Fibroblast of lung (primary cell): ENCODE data around the gene IGF2R. TPM values are rescaled to one million over a fixed set of nuclear protein-coding genes. Genes with fewer than 3 reads are reported as not detected.

Experiments used
- DNase-seq, 2 donors: peaks; one replicate each; pipeline versions ENCODE4 v3.0.0 to v3.0.0-alpha.2; 2010; ENCODE audit warnings: low read depth in 2 of 2
- H2AFZ ChIP-seq: 2 replicates; pipeline ENCODE4 v1.5.1; 2012; ENCODE audit warnings: low read length, control low read depth, inconsistent platforms
- H3K27ac ChIP-seq: 2 replicates; pipeline ENCODE4 v1.5.1; 2011; ENCODE audit warnings: low read length, control low read depth; ENCODE audit not compliant: insufficient read depth
- H3K27me3 ChIP-seq: 2 replicates; pipeline ENCODE4 v1.5.1; 2011; ENCODE audit warnings: mild to moderate bottlenecking, low read length; ENCODE audit not compliant: control insufficient read depth, insufficient read depth
- H3K36me3 ChIP-seq: 2 replicates; pipeline ENCODE4 v1.5.1; 2011; ENCODE audit warnings: low read length; ENCODE audit not compliant: control insufficient read depth, insufficient read depth
- H3K4me1 ChIP-seq: 2 replicates; pipeline ENCODE4 v1.5.1; 2011; ENCODE audit warnings: low read length; ENCODE audit not compliant: control insufficient read depth, insufficient read depth; ENCODE audit errors: extremely low read depth
- H3K4me2 ChIP-seq: 2 replicates; pipeline ENCODE4 v1.5.1; 2011; ENCODE audit warnings: low read length, control low read depth; ENCODE audit not compliant: insufficient read depth; ENCODE audit errors: extremely low read depth
- H3K4me3 ChIP-seq, 4 experiments: fragments of 200-600 bp in 1 of 4; sonication (generic) in 1 of 4; replicated peaks in 1 of 4; 2 replicates each; pipeline ENCODE4 v1.5.1; 2011 to 2016; ENCODE audit warnings: low read length in 4 of 4, low read depth in 3 of 4, mild to moderate bottlenecking in 3 of 4, control low read depth in 2 of 4, inconsistent platforms in 1 of 4, mixed read lengths in 1 of 4; ENCODE audit not compliant: insufficient read depth in 1 of 4; ENCODE audit errors: control extremely low read depth in 1 of 4
- H3K79me2 ChIP-seq: 2 replicates; pipeline ENCODE4 v1.5.1; 2012; ENCODE audit warnings: mild to moderate bottlenecking, low read length, inconsistent platforms; ENCODE audit not compliant: control insufficient read depth, insufficient read depth
- H3K9ac ChIP-seq: 2 replicates; pipeline ENCODE4 v1.5.1; 2011; ENCODE audit warnings: mild to moderate bottlenecking, low read length, control low read depth; ENCODE audit not compliant: insufficient read depth
- H3K9me3 ChIP-seq: 2 replicates; pipeline ENCODE4 v1.5.1; 2012; ENCODE audit warnings: low read depth, low read length; ENCODE audit not compliant: control insufficient read depth, insufficient read depth
- H4K20me1 ChIP-seq: 2 replicates; pipeline ENCODE4 v1.5.1; 2011; ENCODE audit warnings: low read length; ENCODE audit not compliant: control insufficient read depth, insufficient read depth; ENCODE audit errors: extremely low read depth
- CTCF ChIP-seq, 2 donors: IDR thresholded peaks in 1 of 2; conservative IDR thresholded peaks in 1 of 2; 1 replicate in 1 of 2; 2 replicates in 1 of 2; pipeline ENCODE4 v1.5.1; 2011 to 2012; ENCODE audit warnings: low read length in 2 of 2, control low read depth in 1 of 2, inconsistent platforms in 1 of 2, low read depth in 1 of 2, mild to moderate bottlenecking in 1 of 2
- EZH2 ChIP-seq: IDR thresholded peaks from 2 replicates; pipeline ENCODE4 v1.5.1; 2012; ENCODE audit warnings: low read length, control low read depth, mild to moderate bottlenecking; ENCODE audit errors: missing control alignments
- polyA plus RNA-seq, 2 donors: library from polyadenylated mRNA; depleted of rRNA in 1 of 2; stranded (reverse) in 1 of 2; unstranded in 1 of 2; fragments of >200 nt; gene quantifications; 2 replicates each; pipeline ENCODE4 v1.2.1, GENCODE V29; 2011 to 2012; ENCODE audit warnings: missing spikeins in 1 of 2
- total RNA-seq: library from RNA; depleted of rRNA; stranded (reverse); fragments of >200 nt; gene quantifications from 2 replicates; pipeline ENCODE4 v1.2.1, GENCODE V29; 2014

The IGF2R gene
- total and polyA plus RNA-seq, 2 donors (not counting 1 experiment from before 2014, with no cell fraction given): 37.6 to 300 TPM

- no peak for DNase-seq
- Histone ChIP-seq H3K9ac (no peak overlapping the region), H3K27me3 (no peaks in the 10 kb centered on the region), H3K4me3 (no peak overlapping the region), H3K79me2 (peaks cover 4% of the 10 kb centered on the region), H3K4me2 (no peak overlapping the region), H3K4me1 (peaks cover 23% of the 10 kb centered on the region), H2AFZ (no peak overlapping the region), H3K36me3 (peaks cover 25% of the 10 kb centered on the region), H3K9me3 (no peaks in the 10 kb centered on the region), H3K27ac (no peak overlapping the region), H4K20me1 (no peaks in the 10 kb centered on the region)
- no peak for TF ChIP-seq EZH2
- TF ChIP-seq CTCF (conservative IDR thresholded peaks at IDR 0.05 in 1 of 2, IDR thresholded peaks at IDR 0.05 in 1 of 2; ENCODE audit: low read depth in 1 of 2, low read length in 2 of 2): no peak
These were observed 71.8 kb downstream of the IGF2R start for GRCh38 chr6:160040527-160041264.

GRCh38 chr6:160041608-160042007 lies 72.7 kb downstream of the IGF2R start:
- Histone ChIP-seq H3K4me1 (peaks cover 14% of the 10 kb centered on the region), H3K27me3 (no peaks in the 10 kb centered on the region), H4K20me1 (no peaks in the 10 kb centered on the region), H3K79me2 (peaks cover 4% of the 10 kb centered on the region), H3K4me2 (no peak overlapping the region), H2AFZ (no peak overlapping the region), H3K9me3 (no peaks in the 10 kb centered on the region), H3K27ac (peak overlapping the region; percentile 36), H3K9ac (no peak overlapping the region), H3K4me3 (no peak overlapping the region), H3K36me3 (peaks cover 19% of the 10 kb centered on the region)
- peak; percentile 88 to 90 for DNase-seq
- peak; percentile 19 to 34 for TF ChIP-seq CTCF (conservative IDR thresholded peaks at IDR 0.05 in 1 of 2, IDR thresholded peaks at IDR 0.05 in 1 of 2; ENCODE audit: low read depth in 1 of 2, low read length in 2 of 2)
- no peak for TF ChIP-seq EZH2

GRCh38 chr6:160042014-160042773 lies 73.3 kb downstream of the IGF2R start:
- no peaks in the 10 kb centered on the region for H3K27me3 ChIP-seq
- H2AFZ ChIP-seq: no peak overlapping the region
- H3K4me2 ChIP-seq: no peak overlapping the region
- no peaks in the 10 kb centered on the region for H4K20me1 ChIP-seq
- peaks cover 10% of the 10 kb centered on the region for H3K4me1 ChIP-seq
- no peak overlapping the region for H3K9ac ChIP-seq
- H3K4me3 ChIP-seq: no peak overlapping the region
- H3K27ac ChIP-seq: peak overlapping the region; percentile 36
- peaks cover 4% of the 10 kb centered on the region for H3K79me2 ChIP-seq
- no peaks in the 10 kb centered on the region for H3K9me3 ChIP-seq
- H3K36me3 ChIP-seq: peaks cover 22% of the 10 kb centered on the region
- DNase-seq: peak; percentile 72 to 83
- no peak for TF ChIP-seq CTCF (conservative IDR thresholded peaks at IDR 0.05 in 1 of 2, IDR thresholded peaks at IDR 0.05 in 1 of 2; ENCODE audit: low read depth in 1 of 2, low read length in 2 of 2)
- no peak for TF ChIP-seq EZH2
